ENCODE measurements around the gene FAM81A. TPM values are rescaled to one million over a fixed set of nuclear protein-coding genes. Genes with fewer than 3 reads are reported as not detected.

The FAM81A gene
- total RNA-seq, 4 donors from 2014 or later = 1.5 to 4.4 TPM; not detected in 2

DNA sequence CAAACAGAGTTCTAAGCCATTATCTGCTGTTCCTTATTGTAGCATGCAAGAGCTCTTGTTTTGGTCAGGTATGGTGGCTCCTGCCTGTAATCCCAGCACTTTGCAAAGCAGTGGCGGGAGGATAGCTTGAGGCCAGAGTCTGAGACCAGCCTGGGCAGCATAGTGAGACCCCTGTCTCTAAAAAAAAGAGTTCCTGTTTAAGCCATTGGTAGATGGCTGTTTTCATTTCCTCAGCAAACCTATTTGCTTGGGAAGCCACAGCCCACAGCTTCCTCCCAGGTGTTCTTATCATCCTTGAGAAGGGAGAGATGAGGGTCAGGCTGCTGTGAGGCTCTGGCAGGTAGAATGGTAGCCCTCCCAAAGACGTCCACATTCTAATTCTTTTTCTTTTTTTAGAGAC, 24.4 kb upstream of the FAM81A start:
- TF ChIP-seq POLR2A (IDR thresholded peaks at IDR 0.05) = no peak
- TF ChIP-seq, protein P1, sequence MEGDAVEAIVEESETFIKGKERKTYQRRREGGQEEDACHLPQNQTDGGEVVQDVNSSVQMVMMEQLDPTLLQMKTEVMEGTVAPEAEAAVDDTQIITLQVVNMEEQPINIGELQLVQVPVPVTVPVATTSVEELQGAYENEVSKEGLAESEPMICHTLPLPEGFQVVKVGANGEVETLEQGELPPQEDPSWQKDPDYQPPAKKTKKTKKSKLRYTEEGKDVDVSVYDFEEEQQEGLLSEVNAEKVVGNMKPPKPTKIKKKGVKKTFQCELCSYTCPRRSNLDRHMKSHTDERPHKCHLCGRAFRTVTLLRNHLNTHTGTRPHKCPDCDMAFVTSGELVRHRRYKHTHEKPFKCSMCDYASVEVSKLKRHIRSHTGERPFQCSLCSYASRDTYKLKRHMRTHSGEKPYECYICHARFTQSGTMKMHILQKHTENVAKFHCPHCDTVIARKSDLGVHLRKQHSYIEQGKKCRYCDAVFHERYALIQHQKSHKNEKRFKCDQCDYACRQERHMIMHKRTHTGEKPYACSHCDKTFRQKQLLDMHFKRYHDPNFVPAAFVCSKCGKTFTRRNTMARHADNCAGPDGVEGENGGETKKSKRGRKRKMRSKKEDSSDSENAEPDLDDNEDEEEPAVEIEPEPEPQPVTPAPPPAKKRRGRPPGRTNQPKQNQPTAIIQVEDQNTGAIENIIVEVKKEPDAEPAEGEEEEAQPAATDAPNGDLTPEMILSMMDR (IDR thresholded peaks at IDR 0.05) = no peak
- intact Hi-C loops (cut with DNase I; ENCODE audit: low total_unique reads) = no loop called here
- H3K27ac ChIP-seq = no peak overlapping the region

DNA sequence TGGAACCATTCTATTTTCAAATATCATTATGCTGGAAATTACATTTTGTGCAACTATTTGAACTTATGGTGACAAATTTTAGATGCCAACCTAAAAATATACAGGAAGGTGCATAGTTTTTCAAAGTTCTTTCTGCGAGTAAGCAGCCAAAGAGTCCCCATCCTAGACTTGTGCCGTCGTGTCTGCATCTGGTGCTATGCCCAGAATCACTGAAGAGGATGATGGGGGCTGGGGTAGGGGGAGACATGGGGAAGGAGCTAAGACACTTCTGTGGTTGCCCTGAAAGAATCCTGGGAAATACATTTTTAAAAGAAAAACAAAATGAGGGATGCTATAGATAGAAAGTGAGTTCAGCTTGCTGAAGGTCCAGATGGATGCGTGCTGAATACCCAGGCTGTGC, 21.2 kb upstream of the FAM81A start:
- no peak overlapping the region for H3K4me3 ChIP-seq
- no peaks in the 10 kb centered on the region for H3K36me3 ChIP-seq
- H3K27ac ChIP-seq = no peak overlapping the region
- H3K27me3 ChIP-seq = no peaks in the 10 kb centered on the region
- intact Hi-C loops (cut with DNase I; ENCODE audit: low total_unique reads) = no loop called here
- DNase-seq = no peak
- no peaks in the 10 kb centered on the region for H3K4me1 ChIP-seq
- no peaks in the 10 kb centered on the region for H3K9me3 ChIP-seq
- TF ChIP-seq, protein P1 (IDR thresholded peaks at IDR 0.05) = no peak
- TF ChIP-seq POLR2A (IDR thresholded peaks at IDR 0.05) = no peak

More for the DNA sequence above, 24.4 kb upstream of the FAM81A start:
- Histone ChIP-seq H3K27me3 (no peaks in the 10 kb centered on the region), H3K4me1 (no peaks in the 10 kb centered on the region), H3K4me3 (no peak overlapping the region), H3K36me3 (no peaks in the 10 kb centered on the region), H3K9me3 (no peaks in the 10 kb centered on the region)
- DNase-seq = no peak

DNA sequence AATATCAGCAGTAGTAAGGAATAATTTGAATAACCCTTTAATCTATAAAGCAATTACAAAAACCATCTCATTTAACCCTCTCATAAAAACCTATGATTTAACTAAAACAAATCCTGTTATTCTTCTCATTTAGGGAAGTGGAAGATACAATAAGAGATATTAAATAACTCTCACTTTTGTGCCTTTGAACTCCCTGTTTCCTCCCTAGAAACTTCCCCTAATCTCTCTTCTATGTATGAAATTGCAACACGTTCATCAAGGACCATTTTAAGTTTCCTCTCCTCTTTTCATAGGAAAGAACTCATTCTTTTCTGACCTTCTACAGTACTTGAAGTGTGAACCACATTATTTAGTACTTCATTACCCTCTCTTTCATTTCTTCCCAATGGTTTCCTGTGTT, 18.8 kb upstream of the FAM81A start:
- no peaks in the 10 kb centered on the region for H3K4me1 ChIP-seq
- no peak for DNase-seq
- H3K27ac ChIP-seq = no peak overlapping the region
- intact Hi-C loops (cut with DNase I; ENCODE audit: low total_unique reads) = no loop called here
- TF ChIP-seq, protein P1 (IDR thresholded peaks at IDR 0.05) = no peak
- no peak for TF ChIP-seq POLR2A (IDR thresholded peaks at IDR 0.05)
- H3K36me3 ChIP-seq = no peaks in the 10 kb centered on the region
- no peak overlapping the region for H3K4me3 ChIP-seq
- no peaks in the 10 kb centered on the region for H3K27me3 ChIP-seq
- no peaks in the 10 kb centered on the region for H3K9me3 ChIP-seq

- intact Hi-C loops (cut with DNase I; ENCODE audit: low total_unique reads) = no loop called here
- no peaks in the 10 kb centered on the region for H3K9me3 ChIP-seq
- H3K27ac ChIP-seq = no peak overlapping the region
These were observed 17.9 kb upstream of the FAM81A start for GRCh38 chr15:59420108-59420507.

GRCh38 chr15:59420986-59421618, 16.9 kb upstream of the FAM81A start:
- Histone ChIP-seq H3K36me3 (no peaks in the 10 kb centered on the region), H3K9me3 (no peaks in the 10 kb centered on the region), H3K27me3 (no peaks in the 10 kb centered on the region), H3K4me3 (no peak overlapping the region), H3K4me1 (no peaks in the 10 kb centered on the region), H3K27ac (no peak overlapping the region)
- TF ChIP-seq, protein P1 (IDR thresholded peaks at IDR 0.05) = no peak
- TF ChIP-seq POLR2A (IDR thresholded peaks at IDR 0.05) = no peak
- intact Hi-C loops (cut with DNase I; ENCODE audit: low total_unique reads) = no loop called here
- no peak for DNase-seq

More at GRCh38 chr15:59420108-59420507, 17.9 kb upstream of the FAM81A start:
- no peak overlapping the region for H3K4me3 ChIP-seq
- no peak for DNase-seq
- H3K36me3 ChIP-seq = no peaks in the 10 kb centered on the region
- H3K27me3 ChIP-seq = no peaks in the 10 kb centered on the region
- no peaks in the 10 kb centered on the region for H3K4me1 ChIP-seq
- TF ChIP-seq, protein P1 (IDR thresholded peaks at IDR 0.05) = no peak
- TF ChIP-seq POLR2A (IDR thresholded peaks at IDR 0.05) = no peak

All from uterus (tissue), 4 donors.